Stimulated activated CD4-positive, alpha-beta T cell treated with anti-CD3 and anti-CD28 coated beads, TNF-alpha, amount 100 ng/mL, for 1 hour (primary cell): ENCODE measurements around the gene PTRHD1.

ENCODE experiments used
- DNase-seq, 3 donors: peaks; one replicate each; pipeline ENCODE4 v3.0.0-alpha.2; 2020; ENCODE audit warnings: low read depth in 3 of 3, low spot score in 1 of 3

Gene PTRHD1

DNA sequence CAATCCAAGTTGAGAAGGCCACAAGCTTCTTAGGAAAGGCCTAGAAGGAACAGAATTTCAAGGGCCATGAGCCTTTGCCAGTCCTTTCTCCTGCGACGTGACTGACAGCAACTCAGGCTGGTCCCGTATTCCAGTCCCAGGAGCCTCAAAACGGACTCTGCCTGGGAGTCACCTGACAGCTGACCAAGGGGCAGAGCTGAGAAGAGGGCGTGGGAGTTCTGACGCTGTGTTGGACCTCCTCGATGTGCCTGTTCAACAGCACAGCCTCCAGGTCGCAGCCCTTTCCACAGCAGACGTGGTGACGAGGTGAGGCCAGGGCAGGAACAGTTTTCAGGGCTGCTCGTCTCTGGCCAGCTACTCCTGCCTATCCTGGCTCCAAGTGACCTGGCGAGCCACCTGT is 37.6 kb upstream of the PTRHD1 start:
- DNase-seq: no peak

DNA sequence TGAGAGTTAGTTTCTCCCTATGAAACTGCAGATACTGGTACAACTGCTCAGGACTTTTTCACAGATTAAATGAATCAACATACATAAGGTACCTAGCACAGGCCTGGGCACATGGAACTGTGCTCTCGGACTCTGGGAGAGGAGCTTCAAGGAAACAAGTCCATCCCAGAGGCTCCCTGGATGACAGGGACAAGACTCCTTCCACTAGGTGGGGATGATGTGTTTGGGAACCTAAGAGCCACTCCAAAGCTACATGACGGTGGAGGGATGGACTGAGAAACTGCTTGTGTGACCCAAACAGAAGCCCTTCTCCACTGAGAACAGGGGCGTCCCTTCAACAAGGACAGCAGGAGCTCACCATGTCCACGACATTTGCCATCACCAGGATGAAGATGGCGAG is 37.2 kb upstream of the PTRHD1 start:
- no peak for DNase-seq

DNA sequence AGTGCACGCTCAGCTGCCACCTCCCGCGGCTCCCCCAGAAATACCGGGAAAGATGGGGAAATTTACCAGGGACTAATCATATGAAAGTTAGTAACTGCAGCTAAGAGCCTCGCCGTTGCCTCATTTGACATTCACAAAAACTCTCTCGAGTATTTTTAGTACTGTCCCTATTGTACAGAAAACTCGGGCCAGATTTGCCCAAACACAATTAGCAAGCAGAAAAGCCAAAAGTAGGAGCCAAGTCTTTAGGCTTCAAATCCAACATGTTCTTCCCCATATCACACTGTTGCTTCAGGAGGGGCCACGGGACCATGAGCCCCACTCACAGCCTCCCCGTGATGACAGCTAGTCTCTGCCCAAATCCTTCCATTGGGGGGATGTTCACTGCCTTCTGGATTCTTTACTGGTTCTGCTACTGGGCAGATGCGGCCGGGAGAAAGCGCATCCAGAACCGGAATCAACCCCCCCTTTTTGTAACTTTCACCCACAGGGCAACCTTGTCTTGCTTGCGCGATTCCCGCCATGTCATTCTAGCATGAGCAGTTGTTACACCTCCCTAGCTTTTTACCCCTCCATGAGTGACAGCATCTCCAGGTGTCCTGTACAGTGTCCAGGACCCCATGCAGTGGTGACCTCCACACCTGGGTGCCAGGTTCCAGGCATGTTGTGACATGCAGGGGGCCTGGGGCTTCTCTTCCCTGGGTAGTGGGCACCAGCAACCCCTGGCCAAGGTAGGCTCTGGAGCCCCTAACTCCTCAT is 35.2 kb upstream of the PTRHD1 start:
- DNase-seq: no peak

DNA sequence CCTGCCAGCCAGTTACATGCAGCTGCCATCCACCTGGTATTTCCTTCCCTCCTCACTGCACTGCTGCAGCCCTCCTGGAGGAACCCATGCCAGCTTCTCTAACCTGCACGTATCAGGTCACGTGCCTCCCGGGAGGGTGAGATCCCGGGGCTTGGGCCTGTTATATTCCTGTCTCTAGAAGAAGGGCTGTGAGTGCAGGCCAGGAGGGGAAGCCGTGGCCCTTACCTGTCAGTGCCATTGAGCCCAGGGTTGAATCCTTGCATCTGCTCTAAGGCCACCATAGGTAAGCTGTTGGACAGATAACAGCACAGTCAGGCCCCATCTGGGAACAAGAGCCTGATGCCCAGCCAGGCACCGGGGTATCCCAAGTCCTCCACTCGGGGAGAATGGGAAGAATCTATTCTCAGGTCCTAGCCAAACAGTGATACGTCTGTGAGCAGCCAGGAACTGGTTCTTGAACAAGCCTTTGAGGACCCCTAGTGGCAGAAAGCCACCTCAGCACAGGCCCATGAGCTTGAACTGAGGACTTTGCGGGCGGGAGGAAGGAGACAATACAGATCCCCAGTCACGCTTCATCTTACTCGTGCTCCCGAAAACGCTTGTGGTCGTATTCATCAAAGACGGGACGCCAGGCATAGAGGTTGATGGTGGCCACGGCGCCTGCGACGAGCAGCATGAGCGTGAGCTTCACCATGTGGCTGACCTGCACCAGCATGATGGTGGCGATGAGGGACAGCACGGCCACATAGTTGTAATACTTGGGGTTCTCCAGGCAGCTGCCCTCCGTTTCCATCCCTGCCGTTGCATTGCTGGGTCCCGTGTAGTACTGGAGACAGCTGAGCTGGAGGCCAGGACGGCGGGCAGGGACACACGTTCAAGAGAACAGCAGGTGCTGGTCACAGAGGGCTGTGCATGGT is 34.4 kb upstream of the PTRHD1 start:
- DNase-seq: peak; percentile 34 to 46 (median 42)

DNA sequence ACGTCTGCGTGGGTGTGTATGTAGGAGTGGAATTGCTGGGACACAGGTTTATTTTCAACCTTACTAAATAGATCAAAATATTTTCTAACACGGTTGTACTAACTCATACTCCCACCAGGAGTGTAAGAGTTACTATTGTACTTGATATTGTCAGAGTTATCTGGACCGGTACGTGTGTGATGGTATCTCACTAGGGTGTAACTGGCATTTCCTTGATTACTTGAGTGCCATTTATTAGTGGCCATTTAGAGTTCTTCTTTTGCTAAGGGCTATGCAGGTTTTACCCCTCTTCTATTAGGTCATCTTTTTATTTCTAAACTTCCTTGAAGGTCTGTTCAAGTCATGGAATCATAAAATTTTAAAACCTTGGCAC is 33.6 kb upstream of the PTRHD1 start:
- no peak for DNase-seq

DNA sequence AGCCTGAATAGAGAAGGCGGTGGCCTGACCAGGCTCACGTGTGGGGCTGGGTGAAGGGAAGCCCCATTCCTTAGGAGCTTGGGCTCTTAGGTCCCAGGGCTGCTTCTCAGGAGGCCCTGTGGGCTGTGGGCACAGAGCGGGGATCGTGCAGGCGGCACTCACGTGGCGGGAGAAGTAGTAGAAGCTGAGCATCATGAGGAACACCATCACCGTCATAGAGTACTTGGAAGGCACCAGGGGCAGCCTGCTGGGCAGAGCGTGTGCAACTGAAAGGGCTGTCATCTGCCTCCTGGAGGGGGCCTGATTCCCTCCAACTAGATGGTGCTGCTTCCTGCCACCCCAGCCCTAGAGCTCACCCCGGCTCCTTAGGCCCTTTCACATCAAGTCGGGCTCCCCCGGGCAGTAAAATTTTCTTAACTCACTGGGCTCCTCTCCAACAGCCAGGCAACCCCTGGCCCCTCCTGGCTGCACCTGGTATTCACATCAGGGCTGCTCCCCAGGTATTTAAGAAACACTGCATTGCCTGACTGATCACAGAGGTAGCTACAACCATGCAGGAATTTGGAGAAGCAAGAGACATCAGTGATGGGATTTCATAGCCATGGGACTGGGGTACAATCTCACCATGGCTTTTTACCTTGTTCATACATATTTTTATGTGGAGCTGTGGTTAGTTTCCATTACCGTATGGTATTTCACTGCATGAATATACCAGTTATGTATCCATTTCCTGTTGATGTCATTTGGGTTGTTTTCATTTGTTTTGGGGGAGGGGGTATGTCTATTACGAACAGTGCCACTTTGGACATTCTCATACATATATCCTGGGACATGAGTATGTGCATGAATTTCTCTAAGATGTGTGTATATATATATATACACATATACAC is 32.9 kb upstream of the PTRHD1 start:
- DNase-seq: no peak

DNA sequence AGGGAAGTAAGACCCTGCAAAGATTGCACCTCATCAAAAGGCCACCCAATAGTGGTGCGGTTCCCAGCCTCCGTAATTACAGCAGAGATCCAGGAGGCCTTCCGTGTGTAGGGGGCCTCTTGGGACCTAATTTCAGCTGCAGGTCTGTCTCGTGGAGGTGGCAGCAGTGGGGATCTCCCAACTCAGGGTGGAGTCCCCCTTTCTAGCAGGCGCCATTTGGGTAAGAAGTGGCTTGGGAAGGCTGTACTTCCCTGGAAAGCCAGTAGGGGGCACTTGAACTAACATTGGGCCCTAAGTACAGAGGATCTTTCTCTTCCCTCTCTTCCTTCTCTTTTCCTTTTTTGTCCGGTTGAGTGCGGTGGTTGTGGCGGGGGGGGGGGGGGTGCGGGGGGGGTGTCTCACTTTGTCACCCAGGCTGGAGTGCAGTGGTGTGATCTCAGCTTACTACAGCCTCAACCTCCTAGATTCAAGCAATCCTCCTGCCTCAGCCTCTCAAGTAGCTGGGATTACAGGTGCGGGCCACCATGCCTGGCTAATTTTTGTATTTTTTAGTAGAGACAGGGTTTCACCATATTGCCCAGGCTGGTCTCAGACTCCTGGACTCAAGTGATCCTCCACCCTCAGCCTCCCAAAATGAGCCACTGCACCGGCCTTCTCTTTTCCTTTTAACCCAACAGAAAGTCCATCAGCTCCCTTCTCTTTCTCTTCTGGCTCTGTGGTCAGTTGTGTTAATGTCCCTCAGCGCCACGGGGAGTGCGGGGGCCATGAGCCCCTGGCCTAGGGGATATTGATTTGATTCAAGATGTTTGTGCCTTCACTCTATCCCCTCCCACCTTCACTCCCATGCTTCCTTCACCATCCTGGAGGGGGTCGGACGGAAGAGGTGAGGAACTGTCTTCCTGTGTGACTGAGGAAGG is 32.0 kb upstream of the PTRHD1 start:
- no peak for DNase-seq

DNA sequence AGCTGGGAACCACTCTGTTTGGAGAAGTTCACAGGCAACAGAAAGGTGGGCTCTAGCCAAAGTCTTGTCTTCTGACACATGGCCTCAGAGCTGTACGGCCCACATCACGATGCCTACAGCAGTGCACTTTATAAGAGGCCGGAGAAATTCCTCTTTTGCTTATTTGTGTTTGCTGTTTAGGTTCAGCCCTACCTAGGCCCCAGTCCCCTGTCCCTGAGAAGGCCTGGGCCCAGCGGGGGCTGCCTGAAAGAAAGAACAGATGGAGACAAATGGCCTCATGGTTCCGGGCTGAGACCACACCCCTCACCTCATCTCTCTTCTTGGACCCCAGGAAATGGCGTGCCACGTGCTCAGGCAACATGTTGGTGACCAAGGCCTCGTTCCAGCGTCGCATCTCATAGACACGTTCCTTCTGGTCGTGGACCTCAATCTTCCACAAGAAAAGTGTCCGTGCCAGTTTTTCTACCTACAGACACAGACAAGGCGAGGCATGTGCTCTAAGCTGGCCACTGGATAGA is 30.9 kb upstream of the PTRHD1 start:
- DNase-seq: no peak

DNA sequence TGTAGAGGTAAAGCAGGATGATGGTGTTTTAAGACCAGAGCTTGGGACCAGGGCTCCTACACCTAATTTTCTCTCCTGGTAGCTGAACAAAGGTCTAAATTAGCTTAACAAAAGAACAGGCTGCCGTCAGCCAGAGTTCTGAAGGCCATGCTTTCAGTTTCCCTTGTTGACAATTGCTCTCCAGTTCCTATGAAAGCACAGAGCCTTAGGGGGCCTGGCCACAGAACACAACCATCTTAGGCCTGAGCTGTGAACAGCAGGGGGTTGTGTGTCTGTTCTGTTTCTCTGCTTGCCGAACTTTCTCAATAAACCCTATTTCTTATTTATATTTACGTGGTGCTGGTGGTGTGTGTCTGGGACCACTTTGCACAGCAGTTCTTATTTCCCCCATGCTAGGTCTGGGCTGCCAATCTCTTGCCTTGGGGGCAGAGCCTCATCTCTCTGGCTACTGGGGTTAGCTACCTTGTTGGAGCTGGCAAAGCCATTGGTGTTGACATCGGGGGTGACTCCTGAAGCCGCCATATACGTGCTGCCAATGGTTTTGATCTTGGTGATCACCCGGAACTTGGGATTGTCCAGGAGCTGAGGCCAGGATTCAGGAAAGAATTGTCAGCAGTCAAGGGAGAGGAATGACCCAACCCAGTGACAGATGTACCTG is 29.0 kb upstream of the PTRHD1 start:
- no peak for DNase-seq

DNA sequence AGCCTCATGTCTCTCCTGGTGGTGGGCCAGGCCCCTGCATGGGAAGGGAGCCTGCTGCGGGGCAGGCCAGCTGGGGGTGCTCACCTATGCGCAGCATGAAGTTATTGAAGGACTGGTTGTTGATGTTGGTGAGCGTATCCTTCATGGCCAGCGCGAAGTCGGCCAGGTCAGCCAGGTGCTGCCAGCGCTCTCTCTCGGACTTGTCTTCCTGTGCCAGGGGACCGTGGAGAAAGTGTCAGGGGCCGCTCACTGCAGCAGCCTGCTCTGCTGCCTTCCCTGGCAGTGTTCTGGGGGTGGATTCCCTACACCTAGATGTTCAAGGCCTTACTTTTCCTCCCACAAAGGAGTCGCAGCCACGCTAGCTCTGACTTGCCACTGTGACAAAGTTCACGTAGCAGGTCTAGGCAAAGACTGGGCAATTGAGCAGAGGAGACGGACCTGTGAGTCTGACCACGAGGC is 28.3 kb upstream of the PTRHD1 start:
- DNase-seq: no peak

DNA sequence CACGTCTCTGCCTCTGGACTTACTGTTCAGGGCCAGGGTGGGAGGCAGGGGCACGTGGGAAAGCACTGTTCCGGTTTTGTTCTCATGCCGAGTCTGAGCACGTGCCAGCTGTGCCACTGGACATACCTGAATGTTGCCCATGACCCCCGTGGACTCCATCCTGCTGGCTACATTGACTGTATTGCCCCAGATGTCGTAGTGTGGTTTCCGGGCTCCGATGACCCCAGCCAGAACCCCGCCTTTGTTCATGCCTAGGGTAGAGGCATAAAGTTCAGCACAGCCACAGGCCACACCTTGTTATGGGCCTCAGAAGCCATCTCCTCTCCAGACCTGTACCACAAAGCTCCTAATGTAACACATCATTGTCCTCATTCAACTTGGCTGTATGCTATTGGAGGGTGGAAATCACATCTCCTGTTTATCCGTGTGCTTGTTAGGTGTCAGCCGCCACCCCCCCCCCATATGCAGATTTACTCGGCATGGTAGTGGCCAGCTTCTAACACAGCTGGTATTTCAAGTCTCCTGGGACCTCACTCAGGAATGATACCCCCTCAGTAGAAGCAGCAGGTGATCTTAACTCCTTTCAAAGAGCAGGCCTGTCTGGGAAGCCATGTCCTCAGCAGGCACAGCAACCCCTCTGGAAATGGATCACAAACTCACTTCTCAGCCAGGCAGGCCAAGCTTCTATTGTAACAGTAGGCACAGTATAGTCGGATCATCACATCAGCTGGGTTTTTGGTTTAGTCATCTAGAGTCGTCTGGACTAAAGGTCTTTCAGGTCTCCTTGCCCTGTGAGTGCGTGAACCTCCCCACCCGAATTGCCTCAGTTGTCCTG is 27.6 kb upstream of the PTRHD1 start:
- no peak for DNase-seq

DNA sequence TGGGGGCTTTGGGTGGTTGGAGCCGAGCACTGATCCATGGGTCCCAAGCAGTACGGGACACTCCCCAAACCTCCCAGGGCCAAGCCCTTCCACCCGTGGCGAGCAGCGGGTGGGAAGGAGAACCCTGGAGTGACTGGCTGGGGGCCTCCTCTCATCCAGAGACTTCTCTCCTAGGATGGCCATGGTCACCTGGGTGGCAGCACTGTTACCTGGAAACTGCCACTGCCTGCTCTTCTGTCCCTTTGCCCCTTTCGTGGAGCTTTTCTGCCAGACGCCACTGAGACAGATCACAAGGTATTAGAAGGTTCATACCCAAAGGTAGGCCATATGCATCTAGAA is 27.0 kb upstream of the PTRHD1 start:
- no peak for DNase-seq

DNA sequence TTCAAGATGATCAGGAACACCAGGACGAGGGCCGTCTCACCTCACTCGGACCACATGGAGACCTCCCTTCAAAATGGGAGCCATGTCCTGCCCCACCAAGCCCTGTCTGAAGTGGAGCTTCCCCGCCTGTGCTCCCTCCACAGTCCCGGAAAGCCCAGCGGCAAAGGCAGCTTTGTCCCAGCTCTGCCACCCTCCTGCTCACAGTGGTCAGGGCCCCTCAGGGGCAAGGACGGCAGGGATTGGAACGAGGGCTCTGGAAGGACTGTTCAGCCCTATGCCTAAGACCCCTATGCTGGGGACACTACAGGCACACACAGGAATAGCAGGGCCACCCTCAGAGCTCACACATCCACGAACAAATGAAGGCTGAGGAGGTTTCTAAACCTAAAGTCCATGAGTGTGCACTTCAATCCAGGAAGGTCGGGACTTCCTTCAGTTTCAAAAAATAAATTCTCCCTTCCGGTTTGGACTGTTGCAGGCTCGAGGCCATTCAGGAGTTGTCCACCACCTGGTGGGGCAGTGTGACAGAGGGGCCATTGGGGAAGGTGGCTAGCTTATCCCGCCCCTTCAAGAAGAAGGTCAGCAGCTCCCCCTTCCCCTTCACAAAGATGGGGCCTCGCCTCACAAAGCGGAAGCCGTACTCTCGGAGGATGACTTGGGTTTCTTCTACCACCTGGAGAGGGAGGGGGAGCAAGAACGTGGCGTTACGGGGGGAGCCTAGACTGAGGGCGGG is 26.4 kb upstream of the PTRHD1 start:
- DNase-seq: no peak

DNA sequence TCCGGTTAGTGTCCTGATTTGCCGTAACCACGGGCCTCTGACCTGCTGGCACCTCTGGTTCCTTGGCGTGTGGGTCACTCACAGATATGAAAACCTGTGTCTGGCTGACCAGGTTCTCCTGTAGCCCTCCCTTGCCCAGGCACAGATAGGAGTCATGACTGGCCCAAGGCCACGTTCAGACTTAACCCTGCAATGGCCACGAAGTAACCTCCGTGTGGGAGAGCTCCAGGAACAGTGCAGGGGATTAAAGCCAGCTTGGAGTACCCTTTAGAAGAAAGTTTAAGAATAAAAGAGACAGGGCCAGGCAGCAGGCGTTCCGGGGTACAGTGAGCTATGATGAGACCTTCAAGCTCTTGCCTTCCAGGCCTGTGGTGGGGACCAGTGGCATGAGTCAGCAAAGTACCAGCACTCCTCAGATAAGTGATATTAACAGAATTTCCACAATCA is 25.6 kb upstream of the PTRHD1 start:
- DNase-seq: no peak

DNA sequence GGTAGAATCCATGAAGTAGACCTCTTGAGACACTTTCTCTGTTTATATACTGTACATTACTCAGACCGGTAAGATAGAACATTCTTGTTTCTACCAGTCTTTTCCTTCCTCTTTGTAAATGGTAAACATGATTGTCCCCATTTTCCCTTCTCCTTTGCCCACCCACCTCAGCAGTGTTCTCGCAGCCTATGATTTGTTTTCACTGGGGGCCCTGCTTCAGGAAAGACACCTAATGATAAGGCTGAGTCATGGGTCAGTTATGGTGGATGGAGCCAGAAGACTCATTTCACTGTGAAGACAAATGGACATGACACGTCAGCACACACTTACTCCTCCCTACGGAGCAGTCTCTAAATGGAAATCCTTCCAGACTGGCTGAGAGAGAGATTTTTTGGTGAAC is 23.7 kb upstream of the PTRHD1 start:
- DNase-seq: no peak

DNA sequence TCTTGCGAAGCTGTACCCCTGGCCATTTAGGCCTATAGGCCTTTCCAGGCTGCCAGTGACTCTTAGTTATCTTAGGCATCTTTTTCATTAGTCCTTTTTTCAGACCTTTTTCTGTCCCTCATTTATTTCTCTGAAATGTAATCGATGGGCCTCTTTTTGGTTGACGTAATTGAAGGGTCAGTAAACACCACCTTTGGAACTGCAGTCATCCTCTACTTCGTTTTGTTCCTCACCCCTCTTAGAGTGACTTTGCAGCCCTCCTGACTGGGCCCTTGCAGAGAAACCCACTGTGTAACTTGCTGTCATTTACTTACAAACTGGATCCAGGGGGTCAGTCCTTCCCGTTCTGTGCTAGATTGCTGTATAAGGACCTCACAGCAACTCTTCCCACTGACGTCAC is 23.2 kb upstream of the PTRHD1 start:
- DNase-seq: no peak

DNA sequence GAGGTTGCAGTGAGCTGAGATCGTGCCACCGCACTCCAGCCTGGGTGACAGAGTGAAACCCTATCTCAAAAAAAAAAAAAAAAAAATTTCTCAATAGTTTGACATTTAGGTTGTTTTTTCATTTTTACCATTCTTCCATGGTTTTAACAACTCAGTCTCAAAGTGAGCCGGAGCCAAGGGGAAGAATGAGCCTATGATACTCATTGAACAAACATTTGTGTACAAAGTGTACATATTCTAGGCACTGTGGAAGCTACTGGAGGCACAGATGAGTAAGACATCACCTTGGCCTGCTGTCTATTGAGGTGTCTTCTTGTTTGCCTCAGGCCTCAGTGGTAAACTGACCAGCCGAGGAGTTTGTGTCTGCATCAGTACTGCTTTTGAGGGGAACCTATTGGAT is 22.0 kb upstream of the PTRHD1 start:
- DNase-seq: no peak

DNA sequence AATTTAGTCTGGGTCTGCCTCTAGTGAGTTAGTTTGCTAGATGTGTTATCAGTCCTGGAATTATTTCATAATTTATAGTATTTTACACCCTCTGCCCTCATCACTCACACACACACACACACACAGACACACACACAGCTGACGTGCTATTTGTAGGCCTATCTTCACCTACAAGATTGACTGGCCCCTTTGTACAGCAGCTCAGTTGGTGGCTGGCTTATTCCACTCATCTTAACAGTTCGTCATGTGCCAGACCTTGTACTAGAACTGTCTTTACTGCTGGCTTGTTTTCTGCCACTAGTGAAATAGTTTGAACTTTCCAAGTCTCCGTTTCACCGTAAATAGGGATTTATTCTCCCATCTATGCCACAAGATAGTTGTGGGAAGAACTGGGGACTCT is 21.3 kb upstream of the PTRHD1 start:
- DNase-seq: no peak
